HEK293 (cell line): ENCODE measurements around the gene CHRM2.

ENCODE experiments used
- BCL11A ChIP-seq: fragments of 450-650 bp; formaldehyde crosslinking; IDR thresholded peaks from 2 replicates; pipeline ENCODE4 v1.5.1; 2016; ENCODE audit warnings: low read depth, missing biosample characterization, missing genetic modification characterization
- CTCF ChIP-seq: fragments of 450-650 bp; formaldehyde crosslinking; IDR thresholded peaks from 2 replicates; pipeline ENCODE4 v1.5.1; 2016; ENCODE audit warnings: missing biosample characterization, missing genetic modification characterization
- ZBTB7A ChIP-seq: fragments of 450-650 bp; formaldehyde crosslinking; IDR thresholded peaks from 2 replicates; pipeline ENCODE4 v1.5.1; 2016; ENCODE audit warnings: low read depth, missing biosample characterization, missing genetic modification characterization
- ZNF174 ChIP-seq: fragments of 450-650 bp; formaldehyde crosslinking; IDR thresholded peaks from 2 replicates; pipeline ENCODE4 v1.5.0; 2017; ENCODE audit warnings: missing biosample characterization, mild to moderate bottlenecking, missing genetic modification characterization
- ZNF26 ChIP-seq: fragments of 450-650 bp; formaldehyde crosslinking; IDR thresholded peaks from 2 replicates; pipeline ENCODE4 v1.5.1; 2016; ENCODE audit warnings: missing biosample characterization, missing genetic modification characterization
- ZNF341 ChIP-seq: fragments of 450-650 bp; formaldehyde crosslinking; IDR thresholded peaks from 2 replicates; pipeline ENCODE4; 2016; ENCODE audit warnings: low read depth, missing biosample characterization, missing genetic modification characterization
- ZNF48 ChIP-seq: fragments of 450-650 bp; formaldehyde crosslinking; IDR thresholded peaks from 2 replicates; pipeline ENCODE4 v1.5.1; 2016; ENCODE audit warnings: missing biosample characterization, missing genetic modification characterization
- ZNF664 ChIP-seq: fragments of 450-650 bp; formaldehyde crosslinking; IDR thresholded peaks from 2 replicates; pipeline ENCODE4 v1.5.1; 2016; ENCODE audit warnings: missing biosample characterization, missing genetic modification characterization
- ZSCAN4 ChIP-seq: fragments of 450-650 bp; formaldehyde crosslinking; IDR thresholded peaks from 2 replicates; pipeline ENCODE4 v1.5.1; 2017; ENCODE audit warnings: missing biosample characterization, missing genetic modification characterization

- TF ChIP-seq CTCF (tag by site-specific recombination) (no peak), ZBTB7A (tag by site-specific recombination) (no peak), ZSCAN4 (no peak), ZNF174 (tag by site-specific recombination) (no peak), ZNF48 (tag by site-specific recombination) (no peak), ZNF664 (no peak), ZNF26 (tag by site-specific recombination) (no peak), ZNF341 (no peak), BCL11A (no peak)
Measured at GRCh38 chr7:136869991-136870865, 1.8 kb downstream of the CHRM2 start.
